A673 (cell line): Measurements from ENCODE around the gene NIF3L1. TPM values are rescaled to one million over a fixed set of nuclear protein-coding genes. Genes with fewer than 3 reads are reported as not detected.

Source experiments
- BruUV-seq: library from RNA; stranded (reverse); fragments of 400-500 nt; replicated peaks from 2 replicates; lab custom pipeline; 2021; lab: Mats Ljungman, UMichigan
- CTCF ChIA-PET: fragments of 300-600 bp; sonication (Branson Sonifier 250); formaldehyde crosslinking; loops from one replicate; lab custom pipeline; 2022; ENCODE audit warnings: antibody characterized with exemption; lab: Charles Lee
- POLR2A ChIA-PET: fragments of 300-600 bp; sonication (Branson Sonifier 250); formaldehyde crosslinking; loops from one replicate; lab custom pipeline; 2022; ENCODE audit warnings: antibody characterized with exemption; ENCODE audit not compliant: low non-redundant PET; lab: Charles Lee
- DNase-seq: peaks from one replicate; pipeline ENCODE4 v3.0.0-alpha.2; 2015; ENCODE audit warnings: low spot score
- H3K27ac ChIP-seq: fragments of 200-600 bp; sonication (generic); 2 replicates; pipeline ENCODE4 v1.5.1; 2016; ENCODE audit warnings: mixed run types, low read depth, mild to moderate bottlenecking, mixed read lengths, antibody characterized with exemption, low read length; ENCODE audit not compliant: poor library complexity, severe bottlenecking
- H3K27me3 ChIP-seq: fragments of 200-600 bp; sonication (generic); replicated peaks from 2 replicates; pipeline ENCODE4 v1.6.1; 2017; ENCODE audit warnings: mixed run types, low read depth, mild to moderate bottlenecking, mixed read lengths, antibody characterized with exemption, low read length; ENCODE audit not compliant: insufficient read depth, poor library complexity
- H3K36me3 ChIP-seq: fragments of 200-600 bp; sonication (generic); 2 replicates; pipeline ENCODE4 v1.6.1; 2016; ENCODE audit warnings: mixed run types, mild to moderate bottlenecking, mixed read lengths, antibody characterized with exemption, low read length; ENCODE audit not compliant: insufficient read depth, poor library complexity, severe bottlenecking
- H3K4me1 ChIP-seq: fragments of 200-600 bp; sonication (generic); 2 replicates; pipeline ENCODE4 v1.6.1; 2017; ENCODE audit warnings: mixed run types, mild to moderate bottlenecking, mixed read lengths, antibody characterized with exemption, low read length; ENCODE audit not compliant: insufficient read depth, poor library complexity, severe bottlenecking
- H3K4me3 ChIP-seq: fragments of 200-600 bp; sonication (generic); 2 replicates; pipeline ENCODE4 v1.5.1; 2016; ENCODE audit warnings: low read depth, mixed run types, mild to moderate bottlenecking, mixed read lengths, low read length; ENCODE audit not compliant: poor library complexity, severe bottlenecking
- H3K9me3 ChIP-seq: fragments of 200-600 bp; sonication (generic); 2 replicates; pipeline ENCODE4 v1.6.1; 2016; ENCODE audit warnings: mixed run types, low read depth, mild to moderate bottlenecking, mixed read lengths, antibody characterized with exemption, low read length; ENCODE audit not compliant: poor library complexity, severe bottlenecking
- EZH2 ChIP-seq: fragments of 200-600 bp; sonication (generic); IDR thresholded peaks from 2 replicates; pipeline ENCODE4 v1.6.1; 2017; ENCODE audit warnings: borderline replicate concordance, low read depth, mild to moderate bottlenecking, mixed read lengths, antibody characterized with exemption, low read length; ENCODE audit not compliant: poor library complexity, severe bottlenecking
- intact Hi-C: fragments of 100-400 bp; cut with micrococcal nuclease; formaldehyde crosslinking; loops from one replicate; pipeline ENCODE4 v1.10.0; 2022; ENCODE audit not compliant: unreplicated experiment
- total RNA-seq: library from RNA; stranded (reverse); gene quantifications from 2 replicates; pipeline ENCODE4 v1.2.3, GENCODE V29; 2021
- TF ChIP-seq, protein P1 (sequence below): fragments of 300-800, 200-600 bp; sonication (generic); conservative IDR thresholded peaks from 2 replicates; pipeline ENCODE4 v1.5.1; 2017; ENCODE audit warnings: low read depth, mild to moderate bottlenecking, antibody characterized with exemption, low read length, moderate library complexity, mixed read lengths

NIF3L1 gene
- total RNA-seq, 1 experiment from 2014 or later = 56.4 TPM

DNA sequence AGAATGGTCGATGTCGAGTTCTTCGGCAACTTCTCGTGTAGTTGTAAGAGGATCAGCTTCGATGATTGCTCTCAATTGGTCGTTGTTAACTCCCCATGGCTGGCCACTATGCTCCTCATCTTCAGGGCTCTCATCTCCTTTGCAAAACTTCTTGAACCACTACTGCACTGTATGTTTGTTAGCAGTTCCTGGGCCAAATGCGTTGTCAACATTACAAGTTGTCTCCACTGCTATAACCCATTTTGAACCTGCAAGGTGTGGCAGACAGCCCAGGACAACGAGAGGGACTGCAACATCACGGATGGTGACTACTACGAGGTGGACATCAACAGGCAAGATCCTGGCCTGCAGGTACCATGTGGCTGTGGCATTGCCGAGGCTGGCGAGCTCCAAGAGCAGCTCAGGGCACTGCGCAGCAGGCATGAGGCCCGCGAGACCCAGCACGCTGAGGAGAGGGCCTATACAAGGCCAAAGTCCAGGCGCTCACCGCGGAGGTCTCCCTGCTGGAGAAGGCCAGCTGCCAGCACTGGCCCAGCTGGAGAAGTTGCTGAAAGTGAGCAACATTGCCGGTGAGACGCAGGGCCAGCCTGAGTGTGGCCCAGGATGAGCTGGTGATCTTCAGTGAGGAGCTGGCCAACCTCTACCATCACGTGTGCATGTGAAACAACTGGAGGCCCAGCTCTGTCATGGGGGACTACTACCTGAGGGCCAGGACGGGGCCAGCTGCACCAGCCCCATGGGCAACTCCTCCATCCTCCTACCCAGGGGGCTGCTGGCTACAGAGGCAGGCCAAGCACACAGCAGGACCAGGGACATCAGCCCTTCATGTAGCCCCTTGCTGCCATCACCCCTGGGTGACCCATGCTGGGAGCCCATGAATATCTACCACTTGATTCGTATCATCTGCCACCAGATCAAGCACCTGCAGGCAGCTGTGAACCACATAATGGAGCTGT is 44.9 kb upstream of the NIF3L1 start:
- H3K36me3 ChIP-seq = no peaks in the 10 kb centered on the region
- intact Hi-C loops = no loop called here

DNA sequence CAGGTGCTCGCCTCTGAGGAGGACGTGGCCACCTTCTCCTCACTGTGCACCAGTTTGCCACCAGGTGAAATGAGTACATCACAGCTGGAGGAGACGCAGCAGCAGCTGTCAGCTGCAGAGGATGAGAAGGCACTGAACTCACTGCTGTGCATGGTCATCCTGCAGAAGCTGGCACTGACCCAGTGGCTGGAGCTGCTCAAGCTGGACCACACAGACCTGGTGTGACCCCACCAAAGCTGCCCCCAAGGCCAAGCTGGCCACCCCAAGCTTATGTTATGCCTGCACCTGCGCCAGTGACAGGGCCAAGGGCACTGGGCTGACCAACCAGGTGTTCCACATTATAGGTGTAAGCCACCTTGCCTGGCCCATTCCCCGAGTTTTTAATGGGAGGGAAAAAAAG is 44.0 kb upstream of the NIF3L1 start:
- no peaks in the 10 kb centered on the region for H3K36me3 ChIP-seq
- TF ChIP-seq EZH2 = no peak
- TF ChIP-seq, protein P1, sequence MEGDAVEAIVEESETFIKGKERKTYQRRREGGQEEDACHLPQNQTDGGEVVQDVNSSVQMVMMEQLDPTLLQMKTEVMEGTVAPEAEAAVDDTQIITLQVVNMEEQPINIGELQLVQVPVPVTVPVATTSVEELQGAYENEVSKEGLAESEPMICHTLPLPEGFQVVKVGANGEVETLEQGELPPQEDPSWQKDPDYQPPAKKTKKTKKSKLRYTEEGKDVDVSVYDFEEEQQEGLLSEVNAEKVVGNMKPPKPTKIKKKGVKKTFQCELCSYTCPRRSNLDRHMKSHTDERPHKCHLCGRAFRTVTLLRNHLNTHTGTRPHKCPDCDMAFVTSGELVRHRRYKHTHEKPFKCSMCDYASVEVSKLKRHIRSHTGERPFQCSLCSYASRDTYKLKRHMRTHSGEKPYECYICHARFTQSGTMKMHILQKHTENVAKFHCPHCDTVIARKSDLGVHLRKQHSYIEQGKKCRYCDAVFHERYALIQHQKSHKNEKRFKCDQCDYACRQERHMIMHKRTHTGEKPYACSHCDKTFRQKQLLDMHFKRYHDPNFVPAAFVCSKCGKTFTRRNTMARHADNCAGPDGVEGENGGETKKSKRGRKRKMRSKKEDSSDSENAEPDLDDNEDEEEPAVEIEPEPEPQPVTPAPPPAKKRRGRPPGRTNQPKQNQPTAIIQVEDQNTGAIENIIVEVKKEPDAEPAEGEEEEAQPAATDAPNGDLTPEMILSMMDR = no peak
- H3K27me3 ChIP-seq = no peaks in the 10 kb centered on the region
- POLR2A ChIA-PET = no interaction called here
- BruUV-seq = no TSS peak
- H3K27ac ChIP-seq = no peak overlapping the region
- CTCF ChIA-PET = no interaction called here
- H3K4me3 ChIP-seq = no peak overlapping the region
- intact Hi-C loops = no loop called here
- H3K9me3 ChIP-seq = no peaks in the 10 kb centered on the region
- DNase-seq = no peak
- no peaks in the 10 kb centered on the region for H3K4me1 ChIP-seq

More for the DNA sequence above, 44.9 kb upstream of the NIF3L1 start:
- H3K4me1 ChIP-seq = no peaks in the 10 kb centered on the region
- no peaks in the 10 kb centered on the region for H3K9me3 ChIP-seq
- no peak overlapping the region for H3K27ac ChIP-seq
- no peaks in the 10 kb centered on the region for H3K27me3 ChIP-seq
- CTCF ChIA-PET = no interaction called here
- H3K4me3 ChIP-seq = no peak overlapping the region
- TF ChIP-seq, protein P1 = no peak
- TF ChIP-seq EZH2 = no peak
- BruUV-seq = no TSS peak
- POLR2A ChIA-PET = no interaction called here
- no peak for DNase-seq

DNA sequence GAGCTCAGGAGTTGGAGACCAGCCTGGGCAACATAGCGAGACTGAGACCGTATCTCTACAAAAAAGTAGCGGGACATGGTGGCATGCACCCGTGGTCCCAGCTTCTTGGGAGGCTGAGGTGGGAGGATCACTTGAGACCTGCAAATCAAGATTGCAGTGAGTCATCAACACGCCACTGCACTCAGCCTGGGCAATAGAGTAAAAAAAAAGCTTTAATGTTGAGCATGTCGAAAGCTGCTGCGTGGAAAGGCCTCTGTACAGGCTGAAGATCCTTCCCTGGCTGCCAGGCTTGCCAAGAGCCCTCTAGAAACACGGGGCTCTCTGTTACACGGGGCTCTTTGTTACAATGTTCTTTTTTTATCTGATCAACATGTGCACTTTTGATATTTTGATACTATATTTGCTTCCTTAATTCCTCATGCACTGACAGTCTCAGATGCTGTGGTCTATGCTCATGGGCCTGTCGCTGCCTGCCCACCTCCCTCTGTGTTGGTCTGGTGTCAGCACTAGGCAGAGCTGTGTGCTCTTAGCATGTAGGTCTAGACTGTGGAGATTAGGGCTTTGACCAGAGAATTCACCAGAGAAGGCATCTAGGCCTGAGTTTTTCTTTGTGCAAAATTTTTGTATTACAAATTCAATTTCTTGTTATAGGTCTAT is 43.4 kb upstream of the NIF3L1 start:
- CTCF ChIA-PET = no interaction called here
- Histone ChIP-seq H3K27me3 (no peaks in the 10 kb centered on the region), H3K4me1 (no peaks in the 10 kb centered on the region), H3K36me3 (no peaks in the 10 kb centered on the region), H3K27ac (no peak overlapping the region), H3K4me3 (no peak overlapping the region), H3K9me3 (no peaks in the 10 kb centered on the region)
- POLR2A ChIA-PET = no interaction called here
- intact Hi-C loops = no loop called here
- no TSS peak for BruUV-seq
- no peak for DNase-seq
- no peak for TF ChIP-seq EZH2
